HUES64 (cell line): Measurements from ENCODE around the gene UBAC2.

Experiments
- H3K27ac ChIP-seq: 2 replicates; pipeline ENCODE4 v1.7.0; 2013; ENCODE audit warnings: low read depth, low read length, inconsistent platforms
- H3K27me3 ChIP-seq: 2 replicates; pipeline ENCODE4 v1.6.1; 2013; ENCODE audit warnings: mild to moderate bottlenecking, low read length; ENCODE audit not compliant: insufficient read depth
- H3K36me3 ChIP-seq: 2 replicates; pipeline ENCODE4 v1.6.1; 2013; ENCODE audit warnings: mild to moderate bottlenecking, low read length; ENCODE audit not compliant: insufficient read depth
- H3K4me1 ChIP-seq: 2 replicates; pipeline ENCODE4 v1.6.1; 2013; ENCODE audit warnings: mild to moderate bottlenecking, low read length, moderate library complexity; ENCODE audit not compliant: insufficient read depth
- H3K4me3 ChIP-seq: 2 replicates; pipeline ENCODE4 v1.5.1; 2013; ENCODE audit warnings: mild to moderate bottlenecking, low read length, moderate library complexity
- H3K9ac ChIP-seq: 2 replicates; pipeline ENCODE4 v1.6.1; 2013; ENCODE audit warnings: mild to moderate bottlenecking, low read depth, low read length
- H3K9me3 ChIP-seq: 2 replicates; pipeline ENCODE4 v1.6.1; 2013; ENCODE audit warnings: low read depth, low read length; ENCODE audit not compliant: insufficient read depth
- WGBS: fragments of 150-250, 120-280 bp; methylation state at CpG from one replicate; pipeline ENCODE4 v1.1.7; 2013; ENCODE audit warnings: missing lambda C conversion rate; 5-methylcytosine and 5-hydroxymethylcytosine counted together

Gene UBAC2

DNA sequence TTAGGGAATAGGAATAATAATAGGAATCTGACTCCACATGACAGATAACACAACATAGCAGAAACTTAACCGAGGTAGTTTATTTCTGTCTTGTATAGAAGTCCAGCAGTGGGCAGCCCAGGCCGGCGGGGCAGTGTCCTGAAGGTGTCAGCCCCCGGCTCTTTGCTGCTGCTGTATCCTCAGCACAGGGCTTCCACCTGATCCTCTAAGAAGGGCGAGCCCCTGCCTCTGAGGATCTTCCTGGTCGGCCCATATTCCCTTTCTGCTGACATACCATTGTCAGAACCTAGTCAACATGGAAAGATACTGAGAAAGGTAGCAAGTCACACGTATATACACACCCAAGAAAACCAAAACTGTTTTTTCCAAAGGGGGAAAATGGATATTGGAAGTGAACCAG lies 162.7 kb downstream of the UBAC2 start:
- Histone ChIP-seq H3K9me3 (no peaks in the 10 kb centered on the region), H3K36me3 (peaks cover 12% of the 10 kb centered on the region; the same call in 1 of the 2 replicates), H3K27ac (no peak overlapping the region), H3K9ac (no peak overlapping the region), H3K4me1 (no peaks in the 10 kb centered on the region), H3K4me3 (no peak overlapping the region), H3K27me3 (no peaks in the 10 kb centered on the region)
- WGBS = 95% methylated on average over 6 of the region's 7 CpGs

GRCh38 chr13:99363949-99364348 lies 163.3 kb downstream of the UBAC2 start:
- Histone ChIP-seq H3K4me1 (no peaks in the 10 kb centered on the region), H3K27me3 (no peaks in the 10 kb centered on the region), H3K9ac (no peak overlapping the region), H3K9me3 (no peaks in the 10 kb centered on the region), H3K36me3 (peaks cover 16% of the 10 kb centered on the region), H3K27ac (no peak overlapping the region), H3K4me3 (no peak overlapping the region)
- WGBS = 86% methylated on average over 1 of the region's 1 CpG

DNA sequence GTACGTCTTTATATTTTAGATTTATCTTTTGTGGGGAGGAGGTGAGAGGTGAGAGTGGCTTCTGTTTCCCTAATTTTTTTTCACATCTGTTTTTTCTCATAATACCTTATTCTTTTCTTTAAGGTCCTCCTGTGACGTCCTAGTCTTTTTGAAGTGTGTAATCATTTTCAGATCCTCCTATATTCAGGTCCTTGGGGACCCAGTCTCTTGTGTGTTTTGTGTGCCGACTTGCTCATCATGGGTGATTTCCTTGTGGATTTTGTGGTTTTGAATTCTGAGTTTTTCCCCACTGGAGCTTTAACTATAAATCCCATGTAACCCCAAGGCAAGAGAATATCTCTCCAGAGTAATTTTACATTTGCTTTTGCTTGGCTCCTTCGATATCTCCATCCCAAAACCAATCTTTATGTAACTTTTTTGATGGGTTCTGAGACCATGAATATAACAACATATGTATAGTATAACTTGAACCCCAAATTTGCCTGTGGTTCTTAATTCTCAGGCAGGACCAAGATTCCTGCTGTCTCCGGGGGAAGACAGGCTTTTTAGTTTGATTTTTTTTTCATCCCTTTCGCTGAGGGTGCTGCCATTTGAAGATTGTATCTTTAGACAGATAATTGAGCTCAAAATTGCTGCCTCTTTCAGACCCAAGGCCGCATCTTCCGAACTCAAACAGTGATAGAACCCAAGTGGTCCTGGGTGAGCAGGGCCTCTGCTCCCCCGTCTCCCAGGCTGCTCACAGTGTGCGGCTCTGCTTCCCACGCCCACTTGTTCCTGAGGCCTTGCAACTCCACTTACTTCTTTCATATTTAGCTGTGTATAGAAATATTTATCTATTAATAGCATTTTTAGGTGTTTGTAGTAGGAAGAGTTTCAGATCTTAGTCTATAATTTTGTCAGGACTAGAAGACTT lies 165.7 kb downstream of the UBAC2 start:
- no peaks in the 10 kb centered on the region for H3K27me3 ChIP-seq
- WGBS = 89% methylated on average over 9 of the region's 11 CpGs
- H3K36me3 ChIP-seq = peaks cover 37% of the 10 kb centered on the region
- H3K4me3 ChIP-seq = no peak overlapping the region
- H3K4me1 ChIP-seq = no peaks in the 10 kb centered on the region
- no peak overlapping the region for H3K9ac ChIP-seq
- H3K27ac ChIP-seq = no peak overlapping the region
- H3K9me3 ChIP-seq = no peaks in the 10 kb centered on the region

DNA sequence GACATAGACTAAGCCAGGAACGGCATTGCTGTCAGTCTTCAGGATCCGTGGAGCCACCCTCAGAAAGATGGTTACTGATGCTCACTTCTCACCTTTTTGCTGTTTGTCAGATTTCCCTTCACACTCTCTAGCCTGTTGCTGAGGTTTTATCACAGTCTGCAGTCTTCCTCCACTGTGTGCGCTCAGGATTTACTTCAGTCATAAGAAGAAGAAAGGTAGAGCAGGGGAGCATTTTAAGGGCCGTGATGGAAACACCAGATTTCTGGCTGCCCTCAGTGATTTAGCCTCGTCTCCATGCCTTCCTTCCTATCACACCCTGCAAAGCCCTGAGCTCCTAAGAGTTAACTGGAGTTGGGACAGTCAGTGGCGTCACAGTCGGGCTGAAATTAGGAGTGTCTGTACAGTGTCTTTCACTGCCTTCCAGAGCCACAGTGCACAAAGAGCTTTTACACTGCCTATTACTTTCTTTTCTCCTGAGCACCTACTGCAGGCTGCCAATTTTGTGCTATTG lies 166.5 kb downstream of the UBAC2 start:
- Histone ChIP-seq H3K9ac (no peak overlapping the region), H3K27me3 (no peaks in the 10 kb centered on the region), H3K27ac (no peak overlapping the region), H3K4me3 (no peak overlapping the region), H3K4me1 (no peaks in the 10 kb centered on the region), H3K9me3 (no peaks in the 10 kb centered on the region), H3K36me3 (peaks cover 32% of the 10 kb centered on the region)
- 90% methylated on average over 7 of the region's 7 CpGs for whole genome bisulfite sequencing

DNA sequence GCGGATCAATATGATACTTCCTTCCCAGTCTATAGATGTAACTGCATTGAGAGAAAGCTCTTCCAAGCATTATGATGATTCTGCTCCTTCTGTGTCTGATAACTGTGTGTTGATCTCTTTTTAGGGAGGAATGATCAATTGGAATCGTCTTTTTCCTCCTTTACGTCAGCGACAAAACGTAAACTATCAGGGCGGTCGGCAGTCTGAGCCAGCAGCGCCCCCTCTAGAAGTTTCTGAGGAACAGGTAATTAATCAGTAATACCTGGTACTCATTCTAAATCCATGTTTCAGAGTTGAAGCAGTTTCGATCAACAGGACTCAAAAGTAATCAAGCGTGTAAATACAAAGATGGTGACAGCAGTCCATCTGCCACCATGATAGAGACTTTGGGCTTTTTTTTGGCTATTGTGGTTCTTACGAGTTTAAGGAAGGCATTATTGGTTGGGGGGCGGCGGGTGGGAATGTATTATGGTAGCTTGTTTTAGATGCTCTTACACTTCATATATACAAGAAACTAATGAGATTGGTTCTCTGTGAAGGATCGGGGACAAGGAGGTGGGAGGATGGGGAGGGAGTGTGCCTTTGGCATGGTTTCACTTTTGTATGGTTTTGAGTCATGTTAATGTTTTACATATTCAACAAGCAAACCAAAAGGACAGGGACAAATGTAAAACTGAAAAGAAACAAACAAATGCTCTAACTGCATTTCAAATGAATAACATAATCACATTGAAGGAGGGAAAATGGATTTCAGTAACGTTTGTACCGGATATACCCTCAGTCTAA lies 167.2 kb downstream of the UBAC2 start:
- Histone ChIP-seq H3K36me3 (peaks cover 36% of the 10 kb centered on the region), H3K4me1 (no peaks in the 10 kb centered on the region), H3K9ac (no peak overlapping the region)

DNA sequence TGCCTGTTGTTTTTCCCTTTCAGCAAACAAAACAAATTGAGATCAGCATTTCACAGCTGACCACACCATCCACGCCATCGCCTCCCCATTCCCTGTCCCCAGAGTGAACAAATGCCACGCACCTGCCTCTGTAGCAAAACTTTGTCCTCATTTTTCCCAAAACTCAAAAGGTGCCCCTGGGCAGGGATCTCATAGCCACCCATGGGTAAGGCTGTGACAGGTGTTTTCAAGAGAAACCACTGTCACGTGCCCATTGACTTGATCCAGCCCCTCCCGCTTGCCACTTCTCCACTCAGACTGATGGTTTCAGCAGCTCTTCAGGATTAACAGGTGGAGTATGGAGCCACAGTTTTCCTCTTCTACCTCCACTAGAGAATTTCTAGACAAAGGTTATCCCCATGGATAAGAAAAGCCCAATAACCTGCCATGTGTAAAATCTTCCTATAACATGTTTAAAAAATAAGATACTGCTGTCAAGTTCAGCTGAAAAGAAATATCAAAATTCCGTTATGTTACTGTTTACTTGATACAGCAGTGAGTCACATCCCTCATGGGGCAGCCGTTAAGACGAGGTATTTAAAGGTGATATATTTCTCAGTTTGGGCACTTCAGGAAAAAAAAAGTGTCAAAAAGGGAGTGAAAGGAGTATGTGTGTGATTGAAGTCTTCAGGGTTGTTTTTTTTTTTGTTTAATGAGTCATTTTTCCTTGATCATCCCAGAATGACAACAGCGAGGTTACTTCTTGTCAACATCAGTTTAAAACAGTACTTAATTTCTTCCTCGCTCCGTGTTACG lies 170.0 kb downstream of the UBAC2 start:
- Histone ChIP-seq H3K4me1 (no peaks in the 10 kb centered on the region), H3K27me3 (no peaks in the 10 kb centered on the region), H3K9me3 (no peaks in the 10 kb centered on the region), H3K4me3 (no peak overlapping the region), H3K9ac (no peak overlapping the region), H3K36me3 (peaks cover 36% of the 10 kb centered on the region), H3K27ac (no peak overlapping the region)
- 90% methylated on average over 12 of the region's 12 CpGs for WGBS

More for the DNA sequence above, 167.2 kb downstream of the UBAC2 start:
- Histone ChIP-seq H3K4me3 (no peak overlapping the region), H3K27ac (no peak overlapping the region), H3K27me3 (no peaks in the 10 kb centered on the region), H3K9me3 (no peaks in the 10 kb centered on the region)
- 90% methylated on average over 13 of the region's 16 CpGs for WGBS

DNA sequence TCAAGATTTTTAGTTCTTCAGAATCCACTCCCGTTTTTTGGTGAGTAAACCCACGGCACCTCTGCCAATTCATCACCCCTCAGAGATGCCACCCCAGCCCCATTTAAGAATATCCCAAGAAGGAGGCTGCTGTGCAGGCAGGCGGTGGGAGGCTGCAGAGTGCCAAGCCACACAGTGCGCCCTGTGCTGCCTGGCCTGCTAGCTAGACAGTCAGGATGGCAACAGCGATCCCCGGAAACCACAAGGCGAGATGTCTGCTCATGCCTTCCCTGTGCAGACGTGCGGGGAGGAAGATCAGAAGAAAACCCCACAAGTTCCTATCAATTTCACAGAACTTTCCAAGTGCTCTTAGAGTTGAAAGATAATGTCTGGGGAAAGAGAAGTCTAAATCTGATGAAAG lies 171.3 kb downstream of the UBAC2 start:
- H3K27ac ChIP-seq = no peak overlapping the region

GRCh38 chr13:99373436-99373835 lies 172.8 kb downstream of the UBAC2 start:
- no peak overlapping the region for H3K4me3 ChIP-seq

More for the DNA sequence above, 171.3 kb downstream of the UBAC2 start:
- Histone ChIP-seq H3K4me3 (no peak overlapping the region), H3K9me3 (no peaks in the 10 kb centered on the region), H3K4me1 (no peaks in the 10 kb centered on the region), H3K36me3 (peaks cover 36% of the 10 kb centered on the region), H3K27me3 (no peaks in the 10 kb centered on the region), H3K9ac (no peak overlapping the region)
- WGBS = 94% methylated on average over 9 of the region's 9 CpGs

GRCh38 chr13:99374169-99374991 lies 173.7 kb downstream of the UBAC2 start:
- H3K4me3 ChIP-seq = no peak overlapping the region
- no peaks in the 10 kb centered on the region for H3K9me3 ChIP-seq
- no peaks in the 10 kb centered on the region for H3K27me3 ChIP-seq
- H3K27ac ChIP-seq = no peak overlapping the region
- peaks cover 9% of the 10 kb centered on the region for H3K4me1 ChIP-seq
- H3K9ac ChIP-seq = no peak overlapping the region
- H3K36me3 ChIP-seq = peaks cover 21% of the 10 kb centered on the region
- 96% methylated on average over 10 of the region's 10 CpGs for WGBS

More at GRCh38 chr13:99373436-99373835, 172.8 kb downstream of the UBAC2 start:
- H3K9ac ChIP-seq = no peak overlapping the region
- H3K27me3 ChIP-seq = no peaks in the 10 kb centered on the region
- peaks cover 1% of the 10 kb centered on the region for H3K4me1 ChIP-seq
- peaks cover 29% of the 10 kb centered on the region for H3K36me3 ChIP-seq
- no peaks in the 10 kb centered on the region for H3K9me3 ChIP-seq
- 94% methylated on average over 8 of the region's 8 CpGs for WGBS
- no peak overlapping the region for H3K27ac ChIP-seq
